Measurements from ENCODE around the gene LDLRAD3. TPM values are rescaled to one million over a fixed set of nuclear protein-coding genes. Genes with fewer than 3 reads are reported as not detected.

LDLRAD3 gene
- total RNA-seq, 1 donor from 2014 or later, result 26.2 TPM

DNA sequence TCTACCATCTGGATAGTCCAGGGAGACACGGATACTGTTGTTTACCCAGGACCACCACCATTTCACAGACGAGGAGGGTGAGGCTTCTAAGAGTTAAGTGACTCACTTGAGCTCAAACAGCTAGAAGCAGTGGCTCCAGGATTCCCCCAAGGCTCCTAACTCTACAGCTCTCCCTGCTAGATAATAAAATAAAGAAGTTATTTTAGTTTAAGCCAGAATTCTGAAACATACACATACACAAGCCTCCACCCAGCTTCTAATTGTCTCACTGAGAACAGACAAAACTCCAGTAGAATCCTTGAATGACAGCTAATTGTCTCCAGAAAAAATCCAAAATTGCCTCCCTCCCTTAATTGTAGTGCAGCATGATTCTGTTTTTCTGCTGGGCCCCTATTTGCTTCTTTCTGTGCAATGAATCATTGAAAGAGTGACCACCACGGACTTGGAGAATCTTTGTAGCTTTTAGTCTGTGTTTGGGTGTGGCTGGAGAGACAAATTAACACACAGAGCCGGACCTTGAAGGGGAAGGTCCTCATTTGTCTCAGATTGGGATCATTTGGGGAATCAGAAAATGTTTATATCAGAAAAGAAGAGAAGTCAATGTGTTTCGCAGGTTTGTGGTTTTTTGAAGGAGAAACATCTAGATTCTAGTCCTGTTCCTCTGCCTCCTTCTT is 280.5 kb downstream of the LDLRAD3 start:
- no peak for DNase-seq (ENCODE audit: extremely low read depth, low read depth, low spot score)

DNA sequence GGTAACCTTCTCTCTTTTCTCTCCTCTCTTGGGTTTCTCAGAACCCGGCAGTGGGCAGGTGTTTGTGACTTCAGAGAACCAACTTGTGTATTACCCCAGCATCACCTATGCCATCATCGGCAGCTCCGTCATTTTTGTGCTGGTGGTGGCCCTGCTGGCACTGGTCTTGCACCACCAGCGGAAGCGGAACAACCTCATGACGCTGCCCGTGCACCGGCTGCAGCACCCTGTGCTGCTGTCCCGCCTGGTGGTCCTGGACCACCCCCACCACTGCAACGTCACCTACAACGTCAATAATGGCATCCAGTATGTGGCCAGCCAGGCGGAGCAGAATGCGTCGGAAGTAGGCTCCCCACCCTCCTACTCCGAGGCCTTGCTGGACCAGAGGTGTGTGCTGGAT is 283.2 kb downstream of the LDLRAD3 start:
- DNase-seq (ENCODE audit: extremely low read depth, low read depth, low spot score), result no peak

DNA sequence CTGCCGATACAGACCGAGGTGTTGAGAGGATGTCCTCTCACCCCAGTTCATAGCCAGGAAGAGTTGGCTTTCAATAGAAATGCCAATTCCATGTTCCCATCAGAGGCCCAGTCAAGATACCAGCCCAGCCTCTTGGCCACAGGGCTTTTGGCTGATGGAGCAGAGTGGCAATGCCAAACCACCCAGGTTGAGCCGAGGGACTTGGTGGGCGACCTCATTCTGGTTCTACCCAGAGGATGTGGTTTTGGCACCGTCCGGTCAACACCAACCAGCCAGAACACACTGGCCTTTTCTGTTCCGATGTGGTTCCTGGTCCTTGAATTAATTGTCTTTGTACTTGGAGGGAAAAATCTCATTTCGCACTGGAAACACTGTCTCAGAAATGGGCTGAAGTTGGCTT is 284.8 kb downstream of the LDLRAD3 start:
- no peak for DNase-seq (ENCODE audit: extremely low read depth, low read depth, low spot score)

- no peak for DNase-seq (ENCODE audit: extremely low read depth, low read depth, low spot score)
These were observed 285.3 kb downstream of the LDLRAD3 start for GRCh38 chr11:36229091-36229705.

DNA sequence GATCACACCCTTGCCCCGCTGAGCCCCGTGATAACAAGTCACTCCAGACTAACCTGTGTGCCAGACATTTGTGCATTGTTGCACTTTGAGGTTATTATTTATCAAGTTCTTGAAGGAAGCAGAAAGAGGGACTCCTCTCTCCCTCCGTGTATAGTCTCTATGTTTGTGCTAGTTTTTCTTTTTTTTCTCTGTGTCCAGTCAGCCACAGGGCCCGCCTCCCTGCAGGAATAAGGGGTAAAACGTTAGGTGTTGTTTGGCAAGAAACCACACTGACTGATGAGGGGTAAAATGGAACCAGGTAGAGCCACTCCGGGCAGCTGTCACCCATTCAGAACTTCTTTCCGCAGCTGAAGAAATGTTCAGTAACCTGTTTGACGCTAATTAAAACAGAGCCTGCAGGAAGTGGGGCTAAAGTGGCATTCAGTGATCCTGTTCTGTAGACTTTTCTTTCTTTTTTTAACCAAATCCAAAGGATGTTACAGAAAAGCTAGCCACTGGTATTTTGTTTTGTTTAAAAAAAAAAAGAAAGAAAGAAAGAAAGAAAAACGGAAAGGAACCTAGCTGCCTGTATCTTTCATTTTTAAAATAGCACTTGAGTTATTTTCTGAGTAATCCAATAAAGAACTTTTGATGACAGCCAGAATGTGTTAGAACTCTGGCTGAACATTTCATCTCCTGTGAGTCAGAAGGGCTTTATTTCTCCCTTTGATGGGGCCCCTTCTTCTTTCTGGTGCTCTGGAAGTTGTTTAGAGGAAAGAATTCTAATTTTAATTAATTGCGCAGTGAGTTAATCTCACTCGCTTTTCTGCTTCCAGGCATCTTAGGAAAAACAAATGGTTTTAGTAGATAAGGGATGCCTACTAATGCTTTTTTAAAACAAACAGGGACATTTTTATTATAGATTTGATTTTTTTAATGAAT is 287.2 kb downstream of the LDLRAD3 start:
- DNase-seq (ENCODE audit: extremely low read depth, low read depth, low spot score), result no peak

DNA sequence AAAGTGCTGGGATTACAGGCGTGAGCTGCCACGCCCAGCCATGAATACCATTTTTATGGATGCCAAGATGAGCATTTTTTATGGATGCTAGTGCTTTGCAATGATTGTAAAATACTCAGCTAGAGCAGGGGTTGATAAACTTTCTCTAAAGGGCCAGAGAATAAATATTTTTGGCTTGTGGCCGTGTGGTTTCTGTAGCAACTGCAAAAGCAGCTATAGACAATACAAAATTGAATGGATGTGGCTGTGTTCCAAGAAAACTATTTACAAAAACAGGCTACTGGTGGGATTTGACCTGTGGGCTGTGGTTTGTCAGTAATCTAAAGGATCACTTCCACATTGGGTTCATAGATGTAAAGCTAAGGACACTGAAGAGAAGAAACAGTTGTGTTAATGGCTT is 289.3 kb downstream of the LDLRAD3 start:
- DNase-seq (ENCODE audit: extremely low read depth, low read depth, low spot score), result peak; percentile 64

DNA sequence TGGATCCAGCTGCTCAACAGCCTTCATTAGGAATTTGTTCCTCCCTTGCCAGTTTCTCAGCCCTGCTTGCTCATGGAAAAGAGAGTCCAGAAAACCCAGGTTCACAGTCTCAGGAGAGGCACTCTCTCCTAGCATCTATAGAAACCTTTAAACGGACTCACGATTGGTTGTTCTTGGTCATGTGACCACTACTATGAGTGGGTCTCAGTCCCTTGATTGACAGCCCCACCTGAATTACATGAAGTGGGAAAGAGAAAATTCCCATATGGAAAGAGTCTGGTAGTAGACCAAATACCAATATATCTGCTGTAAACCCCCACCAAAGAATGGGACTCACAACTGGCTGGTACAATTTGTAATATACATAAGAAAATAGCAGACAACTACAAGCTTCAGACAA is 291.0 kb downstream of the LDLRAD3 start:
- no peak for DNase-seq (ENCODE audit: extremely low read depth, low read depth, low spot score)

DNA sequence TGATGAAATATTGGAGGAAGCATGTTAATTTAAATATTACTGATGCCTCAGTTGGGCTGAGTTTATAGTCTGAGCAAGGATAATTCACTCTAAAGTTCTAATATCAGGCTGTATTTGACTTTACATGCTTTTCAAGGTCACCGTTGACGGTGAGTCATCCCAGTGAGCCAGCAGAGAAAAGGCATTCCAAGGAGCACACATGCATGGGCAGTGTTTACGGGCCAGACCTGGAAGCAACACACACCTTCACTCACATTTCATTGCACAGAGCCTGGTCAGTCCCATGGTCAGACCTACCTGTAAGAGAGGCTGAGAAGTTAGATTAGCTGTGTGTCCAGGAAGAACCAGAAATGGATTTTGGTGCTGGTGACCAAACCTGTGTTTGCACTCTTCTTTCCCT is 291.9 kb downstream of the LDLRAD3 start:
- no peak for DNase-seq (ENCODE audit: extremely low read depth, low read depth, low spot score)

- DNase-seq (ENCODE audit: extremely low read depth, low read depth, low spot score), result no peak
These were observed 293.5 kb downstream of the LDLRAD3 start for GRCh38 chr11:36237391-36237790.

- no peak for DNase-seq (ENCODE audit: extremely low read depth, low read depth, low spot score)
These were observed 294.3 kb downstream of the LDLRAD3 start for GRCh38 chr11:36238036-36238631.

DNA sequence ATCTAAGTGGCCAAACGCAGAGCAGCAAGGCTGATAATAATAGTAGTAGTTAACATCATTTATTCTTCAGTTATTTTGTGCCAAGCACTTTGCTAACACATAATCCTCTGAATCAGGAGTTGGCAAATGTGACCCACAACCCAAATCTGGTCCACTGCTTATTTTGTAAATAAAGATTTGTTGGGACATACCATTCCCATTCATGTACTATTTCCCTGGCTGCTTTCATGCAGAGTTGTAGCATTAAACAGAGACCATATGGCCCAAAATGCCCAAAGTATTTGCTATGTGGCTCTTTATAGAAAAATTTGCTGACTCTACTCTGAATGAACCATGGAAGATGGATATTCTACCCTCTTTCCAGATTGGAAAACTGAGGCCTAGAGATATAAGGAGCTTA is 295.0 kb downstream of the LDLRAD3 start:
- no peak for DNase-seq (ENCODE audit: extremely low read depth, low read depth, low spot score)

DNA sequence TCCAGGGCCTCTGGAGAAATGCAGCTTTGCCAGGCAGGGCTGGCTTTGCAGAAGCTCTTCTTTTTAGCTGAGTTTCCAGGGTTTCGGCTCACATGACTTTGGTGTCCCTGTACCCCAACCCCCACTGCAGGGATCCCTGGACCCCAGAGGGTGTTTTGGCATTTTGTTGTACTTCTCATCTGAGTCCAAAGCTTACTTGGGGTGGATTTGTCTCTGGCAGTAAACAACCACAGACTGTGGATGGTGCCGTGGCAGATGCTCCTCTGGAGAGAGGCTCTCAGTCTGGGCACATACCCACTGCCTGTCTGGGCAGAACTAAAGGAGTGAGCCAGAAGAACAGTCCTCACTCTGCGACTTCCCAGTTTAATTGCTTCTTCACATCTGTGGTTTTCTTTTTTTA is 295.8 kb downstream of the LDLRAD3 start:
- DNase-seq (ENCODE audit: extremely low read depth, low read depth, low spot score), result no peak

- no peak for DNase-seq (ENCODE audit: extremely low read depth, low read depth, low spot score)
These were observed 296.3 kb downstream of the LDLRAD3 start for GRCh38 chr11:36240173-36240572.

- no peak for DNase-seq (ENCODE audit: extremely low read depth, low read depth, low spot score)
These were observed 296.9 kb downstream of the LDLRAD3 start for GRCh38 chr11:36240801-36241200.

DNA sequence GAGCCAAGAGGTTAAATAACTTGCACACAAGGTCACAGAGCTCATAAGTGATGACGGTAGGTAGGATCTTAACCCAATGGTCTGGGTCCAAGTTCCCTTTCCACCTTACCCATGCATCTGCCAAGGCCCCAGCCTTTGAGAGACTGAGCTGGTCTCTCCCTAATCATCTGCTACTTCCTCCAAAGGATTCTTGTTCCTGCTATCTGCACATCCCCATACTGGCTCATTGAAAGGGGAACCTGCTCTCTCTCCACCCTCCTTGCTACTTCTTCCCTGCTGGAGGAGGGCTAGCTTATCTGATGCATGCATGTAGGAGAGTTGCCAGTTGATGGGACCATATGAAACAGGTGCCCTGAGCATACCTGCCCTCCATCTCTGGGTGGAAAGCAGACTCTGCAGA is 297.6 kb downstream of the LDLRAD3 start:
- DNase-seq (ENCODE audit: extremely low read depth, low read depth, low spot score), result no peak

- no peak for DNase-seq (ENCODE audit: extremely low read depth, low read depth, low spot score)
These were observed 299.8 kb downstream of the LDLRAD3 start for GRCh38 chr11:36243641-36244040.

DNA sequence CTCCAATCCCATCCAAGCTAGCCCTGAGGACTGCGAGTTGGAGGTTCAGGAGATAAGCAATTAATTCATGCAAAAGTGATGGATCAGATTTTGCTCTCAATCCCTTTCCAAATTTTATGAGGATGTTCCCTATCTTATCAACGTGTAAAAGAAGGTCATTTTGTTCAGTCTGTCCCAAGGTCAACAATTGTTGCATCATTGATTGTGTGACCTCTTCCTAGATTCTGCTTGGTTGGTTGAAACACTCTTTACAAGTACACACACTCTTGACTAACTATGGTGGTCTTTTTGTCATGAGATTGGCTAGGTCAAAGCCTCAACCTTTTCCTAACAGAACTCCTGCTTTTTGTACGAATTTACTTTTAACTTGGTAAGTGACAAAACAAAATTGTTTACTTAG is 303.6 kb downstream of the LDLRAD3 start:
- DNase-seq (ENCODE audit: extremely low read depth, low read depth, low spot score), result no peak

- DNase-seq (ENCODE audit: extremely low read depth, low read depth, low spot score), result no peak
These were observed 304.6 kb downstream of the LDLRAD3 start for GRCh38 chr11:36248436-36248835.

DNA sequence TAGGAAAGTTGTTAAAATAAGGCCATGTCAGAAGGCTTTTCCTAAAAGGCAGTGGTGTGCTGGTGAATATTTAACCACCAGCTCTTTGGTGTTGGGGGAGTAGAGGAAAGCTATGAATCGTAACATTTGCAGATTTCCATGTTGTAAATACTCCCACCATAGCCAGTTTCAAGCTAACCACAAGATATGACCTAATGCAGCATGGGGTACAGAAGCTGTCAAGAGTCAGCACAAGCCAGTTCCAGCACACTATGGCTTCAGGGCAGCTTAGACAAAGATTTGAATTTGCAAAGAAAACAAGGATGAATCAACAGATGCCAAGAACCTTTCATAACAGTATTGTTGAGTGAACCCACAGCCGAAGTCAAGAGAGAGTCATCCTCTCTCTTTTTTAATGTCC is 305.4 kb downstream of the LDLRAD3 start:
- DNase-seq (ENCODE audit: extremely low read depth, low read depth, low spot score), result no peak

- no peak for DNase-seq (ENCODE audit: extremely low read depth, low read depth, low spot score)
These were observed 308.0 kb downstream of the LDLRAD3 start for GRCh38 chr11:36251823-36252222.

DNA sequence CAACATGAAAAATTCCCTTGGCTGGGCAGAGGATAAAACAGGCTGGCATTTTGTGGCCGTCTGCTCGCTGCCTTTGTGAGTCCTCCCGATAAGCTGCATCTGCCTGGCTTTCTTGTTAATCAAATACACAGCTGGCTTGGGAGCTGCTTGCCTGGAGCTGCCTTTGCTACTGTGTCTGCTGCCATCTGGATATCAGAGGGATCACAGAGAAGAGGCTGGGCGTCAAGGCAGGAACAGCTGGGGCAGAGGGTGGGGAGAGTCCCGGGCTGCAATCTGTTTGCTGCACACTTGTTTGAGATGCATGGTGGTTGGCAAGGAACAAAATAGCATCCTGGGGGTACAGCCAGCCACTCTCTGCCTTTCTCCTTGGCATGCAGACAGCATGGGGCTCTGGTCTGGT is 309.4 kb downstream of the LDLRAD3 start:
- DNase-seq (ENCODE audit: extremely low read depth, low read depth, low spot score), result no peak

Measured in glomerular endothelial cell (primary cell).